Chondrocyte (in vitro differentiated cells): ENCODE measurements around the gene ARFGEF2. TPM values are rescaled to one million over a fixed set of nuclear protein-coding genes. Genes with fewer than 3 reads are reported as not detected.

Experiments used
- DNase-seq: peaks from one replicate; pipeline ENCODE4 v3.0.0; 2021; ENCODE audit warnings: mixed read lengths, low spot score
- H3K27ac Mint-ChIP-seq: one replicate; pipeline ENCODE4 v1.8.0; 2021; ENCODE audit warnings: mild to moderate bottlenecking, moderate library complexity, mixed read lengths; ENCODE audit not compliant: unreplicated experiment
- H3K27me3 Mint-ChIP-seq: 2 replicates; pipeline ENCODE4 v1.8.0; 2021; ENCODE audit warnings: low read depth, mixed read lengths
- H3K36me3 Mint-ChIP-seq: 2 replicates; pipeline ENCODE4 v1.8.0; 2021; ENCODE audit warnings: low read depth, mixed read lengths
- H3K4me1 Mint-ChIP-seq: 2 replicates; pipeline ENCODE4 v1.8.0; 2021; ENCODE audit warnings: low read depth, mild to moderate bottlenecking, mixed read lengths
- H3K4me3 Mint-ChIP-seq: one replicate; pipeline ENCODE4 v1.8.0; 2021; ENCODE audit warnings: mild to moderate bottlenecking, moderate library complexity, mixed read lengths; ENCODE audit not compliant: unreplicated experiment
- H3K9me3 Mint-ChIP-seq: 2 replicates; pipeline ENCODE4 v1.8.0; 2021; ENCODE audit warnings: low read depth, mixed read lengths
- total RNA-seq: library from RNA; stranded (reverse); gene quantifications from 3 replicates; pipeline ENCODE4 v1.2.1, GENCODE V29; 2021
- TF ChIP-seq, protein P1 (sequence below): fragments of 200-600 bp; sonication (generic); IDR thresholded peaks from 2 replicates; pipeline ENCODE4 v1.5.0; 2021; ENCODE audit warnings: antibody characterized with exemption, mild to moderate bottlenecking, moderate library complexity

The ARFGEF2 gene
- total RNA-seq, 1 donor from 2014 or later: 31.8 TPM

DNA sequence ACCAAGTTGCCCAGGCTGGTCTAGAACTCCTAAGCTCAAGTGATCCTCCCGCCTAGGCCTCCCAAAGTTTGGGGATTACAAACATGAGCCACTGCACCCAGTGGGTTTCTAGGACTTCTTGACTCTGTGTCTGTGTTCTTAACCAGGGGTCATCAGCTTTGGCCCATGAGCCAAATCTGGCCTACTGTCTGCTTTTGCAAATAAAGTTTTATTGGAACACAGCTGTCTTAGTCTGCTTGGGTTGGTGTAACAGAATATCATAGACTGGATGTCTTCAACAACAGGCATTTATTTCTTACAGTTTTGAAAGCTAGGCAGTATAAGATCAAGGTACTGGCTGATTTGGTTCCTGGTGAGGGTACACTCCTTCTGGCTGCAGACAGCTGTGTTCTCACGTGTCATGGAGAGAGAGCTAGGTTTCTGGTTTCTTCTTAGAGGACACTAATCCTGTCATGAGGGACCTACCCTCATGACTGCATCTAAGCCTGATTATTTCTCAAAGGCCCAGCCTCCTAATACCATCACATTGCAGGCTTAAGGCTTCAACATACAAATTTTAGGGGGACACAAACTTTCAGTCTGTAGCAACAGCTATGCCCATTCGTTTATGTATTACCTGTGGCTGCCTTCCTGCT, 23.3 kb downstream of the ARFGEF2 start:
- no peaks in the 10 kb centered on the region for H3K9me3 Mint-ChIP-seq
- H3K4me3 Mint-ChIP-seq: no peak overlapping the region
- DNase-seq: no peak
- no peak overlapping the region for H3K27ac Mint-ChIP-seq
- TF ChIP-seq, protein P1, sequence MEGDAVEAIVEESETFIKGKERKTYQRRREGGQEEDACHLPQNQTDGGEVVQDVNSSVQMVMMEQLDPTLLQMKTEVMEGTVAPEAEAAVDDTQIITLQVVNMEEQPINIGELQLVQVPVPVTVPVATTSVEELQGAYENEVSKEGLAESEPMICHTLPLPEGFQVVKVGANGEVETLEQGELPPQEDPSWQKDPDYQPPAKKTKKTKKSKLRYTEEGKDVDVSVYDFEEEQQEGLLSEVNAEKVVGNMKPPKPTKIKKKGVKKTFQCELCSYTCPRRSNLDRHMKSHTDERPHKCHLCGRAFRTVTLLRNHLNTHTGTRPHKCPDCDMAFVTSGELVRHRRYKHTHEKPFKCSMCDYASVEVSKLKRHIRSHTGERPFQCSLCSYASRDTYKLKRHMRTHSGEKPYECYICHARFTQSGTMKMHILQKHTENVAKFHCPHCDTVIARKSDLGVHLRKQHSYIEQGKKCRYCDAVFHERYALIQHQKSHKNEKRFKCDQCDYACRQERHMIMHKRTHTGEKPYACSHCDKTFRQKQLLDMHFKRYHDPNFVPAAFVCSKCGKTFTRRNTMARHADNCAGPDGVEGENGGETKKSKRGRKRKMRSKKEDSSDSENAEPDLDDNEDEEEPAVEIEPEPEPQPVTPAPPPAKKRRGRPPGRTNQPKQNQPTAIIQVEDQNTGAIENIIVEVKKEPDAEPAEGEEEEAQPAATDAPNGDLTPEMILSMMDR: no peak
- H3K4me1 Mint-ChIP-seq: no peaks in the 10 kb centered on the region
- peaks cover 8% of the 10 kb centered on the region for H3K36me3 Mint-ChIP-seq
- no peaks in the 10 kb centered on the region for H3K27me3 Mint-ChIP-seq

DNA sequence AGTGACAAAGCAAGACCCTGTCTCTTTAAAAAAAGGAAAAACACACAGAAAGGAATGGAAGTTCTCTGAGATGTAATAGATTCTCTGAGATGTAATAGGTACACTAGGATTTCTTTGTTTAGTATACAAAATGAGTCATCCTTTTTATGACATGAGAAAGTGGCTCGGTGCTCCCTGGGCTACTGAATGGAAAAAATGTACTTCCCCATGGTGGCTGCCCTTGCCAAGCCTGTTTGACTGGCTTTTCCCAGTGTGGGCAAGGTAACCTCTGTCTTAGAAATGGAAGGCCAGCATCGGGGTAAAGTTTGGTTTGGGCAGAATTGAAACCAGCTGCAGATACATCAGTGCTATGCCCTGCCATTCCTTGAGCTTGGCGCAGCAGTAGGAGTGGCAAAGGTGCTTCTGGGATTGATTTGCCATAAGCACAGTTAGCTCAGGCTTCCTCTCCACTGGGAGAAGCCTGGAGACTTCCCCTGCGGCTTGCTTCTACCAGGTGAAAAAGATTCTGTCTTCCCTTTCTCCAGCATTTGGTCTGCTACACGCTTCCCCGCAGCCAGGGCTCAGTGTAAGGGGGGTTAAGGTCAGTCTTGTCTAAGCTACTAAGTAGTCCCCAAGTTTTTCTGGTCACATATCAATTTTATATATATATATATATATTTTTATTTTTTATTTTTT, 24.5 kb downstream of the ARFGEF2 start:
- TF ChIP-seq, protein P1: no peak
- Mint-ChIP-seq H3K9me3 (no peaks in the 10 kb centered on the region), H3K36me3 (peaks cover 11% of the 10 kb centered on the region), H3K27me3 (no peaks in the 10 kb centered on the region), H3K4me1 (no peaks in the 10 kb centered on the region), H3K27ac (no peak overlapping the region), H3K4me3 (no peak overlapping the region)
- no peak for DNase-seq

DNA sequence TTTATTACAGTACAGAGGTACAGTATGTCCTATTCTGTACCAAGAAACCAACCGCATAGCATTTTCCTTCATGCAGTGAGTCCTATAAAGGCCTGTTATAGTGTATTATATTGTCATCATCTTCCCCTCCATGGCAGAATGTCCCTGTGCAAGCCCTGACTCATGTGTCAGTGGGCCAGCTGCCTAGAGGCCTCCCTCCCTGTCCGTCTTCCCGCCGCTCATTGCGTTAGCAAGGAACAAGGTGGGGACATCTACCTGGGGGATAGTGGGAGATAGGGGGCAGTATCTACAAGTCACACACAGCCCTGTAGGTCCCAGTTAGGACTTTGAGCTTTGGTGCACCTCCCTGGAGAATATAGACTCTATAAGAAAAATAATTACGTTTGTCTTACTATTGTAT, 27.1 kb downstream of the ARFGEF2 start:
- Mint-ChIP-seq H3K4me1 (no peaks in the 10 kb centered on the region), H3K27ac (no peak overlapping the region), H3K27me3 (no peaks in the 10 kb centered on the region), H3K4me3 (no peak overlapping the region), H3K36me3 (peaks cover 21% of the 10 kb centered on the region), H3K9me3 (no peaks in the 10 kb centered on the region)
- DNase-seq: no peak
- TF ChIP-seq, protein P1: no peak

DNA sequence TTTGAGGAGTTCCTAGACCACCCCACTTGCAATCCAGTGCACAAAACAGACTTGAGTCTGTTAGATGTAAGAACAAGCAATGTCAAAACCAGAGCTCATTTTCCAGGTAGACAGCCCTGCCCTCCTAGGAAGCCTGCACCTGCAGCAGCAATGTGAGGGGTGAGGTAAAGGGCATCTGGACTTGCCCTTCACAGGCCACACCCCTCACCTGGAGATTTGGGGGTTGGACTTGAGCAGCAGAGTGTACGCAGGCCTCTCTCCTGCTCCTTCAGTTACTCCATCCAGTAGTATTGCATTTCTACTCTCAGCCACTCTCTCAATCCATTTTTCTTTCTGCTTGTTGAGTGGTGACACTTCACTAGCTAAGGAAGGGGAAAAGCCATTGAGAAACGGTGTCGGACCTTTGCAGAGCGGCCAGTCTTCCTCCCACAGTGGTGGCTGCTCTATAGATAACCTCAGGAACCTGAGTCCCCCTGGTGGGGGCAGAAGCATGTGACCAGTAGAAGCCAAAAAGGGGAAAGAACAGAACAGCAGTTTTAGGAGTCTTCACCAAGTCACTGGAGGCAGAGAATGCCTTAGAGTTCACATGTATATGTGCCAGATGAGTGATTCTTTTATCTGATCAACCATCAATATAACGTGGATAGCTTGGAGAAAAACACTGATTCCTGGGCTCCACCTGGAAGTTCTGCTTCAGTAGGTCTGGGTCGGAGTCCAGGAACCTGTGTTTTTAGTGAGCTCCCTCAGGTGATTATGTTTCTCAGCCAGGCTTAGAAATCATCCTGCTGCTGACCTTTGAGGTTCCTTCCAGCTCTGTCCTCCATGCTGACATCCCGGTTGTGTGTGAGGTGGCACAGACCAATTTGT, 28.0 kb downstream of the ARFGEF2 start:
- H3K27ac Mint-ChIP-seq: no peak overlapping the region
- H3K36me3 Mint-ChIP-seq: peaks cover 24% of the 10 kb centered on the region
- H3K9me3 Mint-ChIP-seq: no peaks in the 10 kb centered on the region
- no peaks in the 10 kb centered on the region for H3K27me3 Mint-ChIP-seq
- no peak for DNase-seq
- H3K4me1 Mint-ChIP-seq: no peaks in the 10 kb centered on the region
- no peak overlapping the region for H3K4me3 Mint-ChIP-seq
- TF ChIP-seq, protein P1: no peak

DNA sequence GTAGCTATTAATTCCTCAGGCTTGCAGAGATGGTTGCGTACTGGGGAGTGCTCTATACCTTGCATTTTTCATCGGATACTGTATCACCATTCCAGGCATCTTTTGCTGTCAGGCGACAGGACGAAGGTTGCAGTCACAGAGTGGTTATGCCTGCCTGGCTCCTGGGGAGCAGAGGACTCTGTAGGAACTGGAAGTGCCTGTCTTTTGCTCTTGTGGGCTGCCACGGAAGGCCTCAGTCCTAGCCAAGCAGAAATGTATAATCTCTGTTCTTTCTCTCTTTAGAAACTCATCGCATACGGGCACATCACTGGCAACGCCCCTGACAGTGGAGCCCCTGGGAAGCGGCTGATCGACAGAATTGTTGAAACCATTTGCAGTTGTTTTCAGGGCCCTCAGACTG, 29.5 kb downstream of the ARFGEF2 start:
- H3K27ac Mint-ChIP-seq: no peak overlapping the region
- H3K27me3 Mint-ChIP-seq: no peaks in the 10 kb centered on the region
- peaks cover 34% of the 10 kb centered on the region for H3K36me3 Mint-ChIP-seq
- H3K9me3 Mint-ChIP-seq: no peaks in the 10 kb centered on the region
- H3K4me3 Mint-ChIP-seq: no peak overlapping the region
- TF ChIP-seq, protein P1: no peak
- DNase-seq: no peak
- H3K4me1 Mint-ChIP-seq: no peaks in the 10 kb centered on the region
